Cardiac muscle cell (in vitro differentiated cells and primary cell): ENCODE results near the gene CSNK2A3. TPM values are rescaled to one million over a fixed set of nuclear protein-coding genes. Genes with fewer than 3 reads are reported as not detected.

Experiments
- DNase-seq, 2 donors: peaks; one replicate each; pipeline versions ENCODE4 v3.0.0 to v3.0.0-alpha.2; 2010 to 2017; ENCODE audit warnings: low read depth in 1 of 2, low spot score in 1 of 2
- H3K27ac ChIP-seq: fragments of 200-600 bp; sonication (generic); 2 replicates; pipeline ENCODE4 v1.5.1; 2016
- H3K27me3 ChIP-seq: fragments of 200-600 bp; sonication (generic); 2 replicates; pipeline ENCODE4 v1.6.0; 2016; ENCODE audit warnings: control low read depth
- H3K36me3 ChIP-seq: fragments of 200-600 bp; sonication (generic); 2 replicates; pipeline ENCODE4 v1.5.1; 2016; ENCODE audit warnings: control low read depth
- H3K4me1 ChIP-seq: fragments of 200-600 bp; sonication (generic); 2 replicates; pipeline ENCODE4 v1.8.1; 2017; ENCODE audit warnings: low read depth, mild to moderate bottlenecking, mixed run types
- H3K4me3 ChIP-seq: fragments of 200-600 bp; sonication (generic); 2 replicates; pipeline ENCODE4 v1.5.1; 2016; ENCODE audit warnings: mild to moderate bottlenecking
- H3K9me3 ChIP-seq: fragments of 200-600 bp; sonication (generic); 2 replicates; pipeline ENCODE4 v1.5.1; 2017; ENCODE audit warnings: low read depth, mild to moderate bottlenecking, control low read depth
- polyA plus RNA-seq: library from polyadenylated mRNA; unstranded; fragments of >200 nt; fragmentation: Nextera tagmentation; extraction: Ambion mirVana; gene quantifications from 2 replicates; pipeline ENCODE4 v1.2.1, GENCODE V29; 2016
- total RNA-seq: library from RNA; depleted of rRNA; stranded (reverse); fragments of >200 nt; gene quantifications from 2 replicates; pipeline ENCODE4 v1.2.3, GENCODE V29; 2016
- TF ChIP-seq, protein P1 (sequence below): IDR thresholded peaks from 2 replicates; pipeline ENCODE4 v1.5.1; 2012; ENCODE audit warnings: low read depth, mild to moderate bottlenecking, low read length

CSNK2A3 gene
- total and polyA plus RNA-seq, 2 experiments from 2014 or later = 0.98 to 1.1 TPM

DNA sequence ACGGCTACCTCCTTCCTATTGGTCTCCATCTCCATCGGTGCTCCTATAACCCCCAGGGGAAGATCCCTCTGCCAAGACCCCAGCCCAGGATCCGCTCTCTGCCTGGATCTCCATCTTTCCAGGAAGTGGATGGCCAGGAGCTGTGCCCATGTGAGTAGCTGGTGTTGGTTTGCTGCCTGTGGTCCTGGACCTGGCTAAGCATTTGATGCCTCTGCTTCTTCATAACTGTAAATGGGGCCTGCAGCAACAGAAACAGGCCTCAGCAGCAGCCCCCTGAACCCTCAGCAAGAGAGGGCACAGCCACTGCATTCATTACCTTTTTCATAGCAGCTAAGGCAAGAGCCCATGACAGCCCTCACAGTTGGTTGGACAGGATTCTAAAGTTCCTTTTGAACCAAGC is 26.6 kb upstream of the CSNK2A3 start:
- no peak for DNase-seq
- Histone ChIP-seq H3K27ac (no peak overlapping the region), H3K36me3 (no peaks in the 10 kb centered on the region), H3K9me3 (no peaks in the 10 kb centered on the region), H3K4me1 (no peaks in the 10 kb centered on the region), H3K27me3 (peaks cover 8% of the 10 kb centered on the region), H3K4me3 (no peak overlapping the region)
- TF ChIP-seq, protein P1, sequence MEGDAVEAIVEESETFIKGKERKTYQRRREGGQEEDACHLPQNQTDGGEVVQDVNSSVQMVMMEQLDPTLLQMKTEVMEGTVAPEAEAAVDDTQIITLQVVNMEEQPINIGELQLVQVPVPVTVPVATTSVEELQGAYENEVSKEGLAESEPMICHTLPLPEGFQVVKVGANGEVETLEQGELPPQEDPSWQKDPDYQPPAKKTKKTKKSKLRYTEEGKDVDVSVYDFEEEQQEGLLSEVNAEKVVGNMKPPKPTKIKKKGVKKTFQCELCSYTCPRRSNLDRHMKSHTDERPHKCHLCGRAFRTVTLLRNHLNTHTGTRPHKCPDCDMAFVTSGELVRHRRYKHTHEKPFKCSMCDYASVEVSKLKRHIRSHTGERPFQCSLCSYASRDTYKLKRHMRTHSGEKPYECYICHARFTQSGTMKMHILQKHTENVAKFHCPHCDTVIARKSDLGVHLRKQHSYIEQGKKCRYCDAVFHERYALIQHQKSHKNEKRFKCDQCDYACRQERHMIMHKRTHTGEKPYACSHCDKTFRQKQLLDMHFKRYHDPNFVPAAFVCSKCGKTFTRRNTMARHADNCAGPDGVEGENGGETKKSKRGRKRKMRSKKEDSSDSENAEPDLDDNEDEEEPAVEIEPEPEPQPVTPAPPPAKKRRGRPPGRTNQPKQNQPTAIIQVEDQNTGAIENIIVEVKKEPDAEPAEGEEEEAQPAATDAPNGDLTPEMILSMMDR = no peak

DNA sequence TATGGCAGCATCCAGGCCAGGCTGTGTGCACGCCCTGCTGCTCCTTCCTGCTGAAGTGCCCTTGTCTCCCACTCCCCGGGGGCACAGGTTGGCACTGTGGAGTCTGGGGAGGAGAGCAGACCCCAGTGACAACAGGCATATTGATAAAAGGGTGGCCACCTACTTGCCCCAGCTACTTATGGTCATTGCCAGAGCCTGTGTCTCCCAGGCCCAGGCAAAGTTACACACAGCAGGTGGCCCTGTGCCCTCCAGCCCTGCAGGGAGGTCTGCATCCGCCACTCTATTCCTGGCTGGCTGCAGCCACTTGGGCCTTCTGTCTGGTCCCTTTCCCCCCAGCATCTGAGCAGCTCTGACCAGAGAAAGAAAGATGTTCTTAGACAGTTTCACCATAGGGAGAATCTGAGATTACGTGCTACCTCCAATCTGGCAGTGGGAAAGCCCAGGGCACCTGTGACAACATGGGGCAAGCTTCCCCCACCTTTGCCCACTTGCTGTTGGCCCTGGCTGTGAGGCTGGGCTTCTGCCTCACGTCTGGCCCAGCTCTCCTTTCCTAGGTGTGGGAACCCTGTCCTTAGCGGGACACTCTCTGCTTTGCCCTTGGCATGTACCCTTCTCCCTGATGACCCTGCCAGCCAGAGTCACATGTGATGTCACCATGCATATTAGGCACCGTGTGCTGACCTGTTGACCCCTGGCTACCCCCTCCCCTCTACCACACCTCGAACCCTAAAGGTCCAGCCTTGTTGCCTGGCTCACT is 25.3 kb upstream of the CSNK2A3 start:
- H3K4me1 ChIP-seq = no peaks in the 10 kb centered on the region
- no peak for DNase-seq
- no peaks in the 10 kb centered on the region for H3K36me3 ChIP-seq
- peaks cover 9% of the 10 kb centered on the region for H3K27me3 ChIP-seq
- H3K27ac ChIP-seq = no peak overlapping the region
- no peak overlapping the region for H3K4me3 ChIP-seq
- H3K9me3 ChIP-seq = no peaks in the 10 kb centered on the region
- TF ChIP-seq, protein P1 = no peak

DNA sequence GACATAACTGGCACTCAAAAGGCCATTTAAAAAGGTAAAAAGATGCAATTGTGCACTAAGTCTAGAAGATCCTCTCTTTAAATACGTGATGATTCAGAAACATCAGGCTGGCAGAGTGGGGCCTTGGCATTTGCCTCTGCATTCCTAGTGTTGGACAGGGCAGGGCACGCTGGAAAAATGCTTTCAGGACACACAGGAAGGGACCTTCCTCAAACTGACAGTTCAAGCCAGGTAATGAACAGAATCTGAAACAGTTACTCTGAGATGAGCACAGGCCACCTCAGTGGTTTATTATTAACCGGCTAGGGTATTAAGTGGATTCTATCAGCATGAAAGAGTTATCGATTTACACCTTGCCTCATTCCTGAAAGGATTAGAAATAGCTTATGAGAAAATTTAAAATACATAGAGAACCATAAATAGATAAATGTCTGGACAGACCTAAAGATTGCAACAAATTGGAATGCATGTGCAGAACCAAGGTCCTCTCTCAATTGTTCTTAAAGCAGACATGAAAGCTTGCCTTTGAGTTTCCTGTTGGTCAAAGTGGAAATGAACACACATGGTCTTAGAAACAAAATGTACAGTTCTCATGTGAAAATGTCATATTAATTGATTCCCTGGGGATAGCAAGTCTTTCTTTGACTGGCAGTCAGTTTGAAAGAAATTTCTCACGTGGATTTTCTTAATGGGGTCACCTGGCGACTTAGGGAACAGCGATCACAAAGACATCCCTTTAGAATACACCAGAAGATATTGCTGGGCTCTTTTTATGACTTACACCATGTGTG is 21.5 kb upstream of the CSNK2A3 start:
- TF ChIP-seq, protein P1 = no peak
- Histone ChIP-seq H3K4me3 (no peak overlapping the region), H3K27me3 (peaks cover 9% of the 10 kb centered on the region), H3K36me3 (no peaks in the 10 kb centered on the region), H3K4me1 (no peaks in the 10 kb centered on the region), H3K27ac (no peak overlapping the region), H3K9me3 (no peaks in the 10 kb centered on the region)
- no peak for DNase-seq

DNA sequence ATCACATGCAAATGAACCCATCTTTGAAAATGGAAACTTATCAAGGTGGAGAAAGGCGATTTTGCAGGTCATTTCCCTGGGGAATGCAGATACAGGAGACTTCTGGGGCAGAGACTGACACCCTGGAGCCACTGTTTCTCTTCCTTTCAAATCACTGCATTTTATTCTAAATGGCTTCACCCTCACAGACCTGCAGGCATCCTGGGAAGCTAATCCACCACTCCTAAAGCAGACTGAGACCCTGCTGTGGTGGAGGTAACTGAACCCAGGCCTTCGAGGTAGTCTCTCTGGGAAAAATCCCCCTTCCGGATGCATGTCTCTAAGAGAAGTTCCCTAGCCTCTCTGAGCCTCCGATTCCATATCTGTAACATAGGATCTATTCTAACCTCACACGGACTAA is 20.9 kb upstream of the CSNK2A3 start:
- no peaks in the 10 kb centered on the region for H3K4me1 ChIP-seq
- H3K4me3 ChIP-seq = no peak overlapping the region
- H3K36me3 ChIP-seq = no peaks in the 10 kb centered on the region
- TF ChIP-seq, protein P1 = no peak
- H3K27ac ChIP-seq = no peak overlapping the region
- DNase-seq = no peak
- peaks cover 9% of the 10 kb centered on the region for H3K27me3 ChIP-seq
- no peaks in the 10 kb centered on the region for H3K9me3 ChIP-seq

DNA sequence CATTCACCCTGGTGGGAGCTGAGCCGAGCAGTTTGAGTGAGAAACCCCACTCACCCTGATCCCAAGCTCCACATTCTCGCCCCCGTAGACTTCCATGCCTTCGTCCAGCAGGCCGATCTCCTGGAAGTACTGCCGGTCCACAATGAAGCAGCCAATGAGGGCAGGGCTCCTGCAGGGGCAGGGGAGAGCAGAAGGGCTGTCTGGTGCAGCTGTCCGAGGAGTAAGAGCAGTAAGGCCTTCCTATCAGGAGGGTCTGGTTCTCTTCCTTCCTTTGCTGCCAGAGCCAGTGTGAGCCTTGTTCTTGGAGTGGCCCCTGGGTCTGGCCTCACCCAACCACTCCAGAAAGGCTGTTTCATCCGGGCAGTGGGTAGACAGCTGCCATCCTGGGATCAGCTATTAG is 19.4 kb upstream of the CSNK2A3 start:
- Histone ChIP-seq H3K27ac (no peak overlapping the region), H3K36me3 (no peaks in the 10 kb centered on the region), H3K4me1 (no peaks in the 10 kb centered on the region), H3K9me3 (no peaks in the 10 kb centered on the region), H3K27me3 (peaks cover 9% of the 10 kb centered on the region), H3K4me3 (no peak overlapping the region)
- no peak for DNase-seq
- TF ChIP-seq, protein P1 = no peak
